Activated CD8-positive, alpha-beta T cell treated with anti-CD3 and anti-CD28 coated beads, Interleukin-2, amount 10 ng/mL, durations not matched to agents 7 days and 5 days (primary cell): Measurements from ENCODE around the gene P2RX1. TPM values are rescaled to one million over a fixed set of nuclear protein-coding genes. Genes with fewer than 3 reads are reported as not detected.

Experiments used
- ATAC-seq: fragments of 150-1000 bp; cut with Tn5 transposase; one replicate; pipeline ENCODE4 v1.10.0; 2021; ENCODE audit warnings: moderate library complexity
- CTCF ChIA-PET: fragments of 350-600 bp; sonication (Branson Sonifier 250); formaldehyde crosslinking; loops from one replicate; lab custom pipeline; 2021; ENCODE audit warnings: antibody characterized with exemption; lab: Charles Lee
- POLR2A ChIA-PET: fragments of 350-600 bp; sonication (Branson Sonifier 250); formaldehyde crosslinking; loops from one replicate; lab custom pipeline; 2021; ENCODE audit warnings: antibody characterized with exemption; lab: Charles Lee
- DNase-seq: peaks from one replicate; pipeline ENCODE4 v3.0.0-alpha.2; 2020
- H3K27ac Mint-ChIP-seq: one replicate; pipeline ENCODE4 v1.8.0; 2021; ENCODE audit warnings: mild to moderate bottlenecking, mixed read lengths
- H3K27me3 Mint-ChIP-seq: one replicate; pipeline ENCODE4 v1.8.0; 2021; ENCODE audit warnings: low read depth, mixed read lengths
- H3K36me3 Mint-ChIP-seq: one replicate; pipeline ENCODE4 v1.8.0; 2021; ENCODE audit warnings: low read depth, mixed read lengths
- H3K4me1 Mint-ChIP-seq: one replicate; pipeline ENCODE4 v1.8.0; 2021; ENCODE audit warnings: low read depth, mixed read lengths
- H3K4me3 Mint-ChIP-seq: one replicate; pipeline ENCODE4 v1.8.0; 2021; ENCODE audit warnings: mild to moderate bottlenecking, mixed read lengths
- H3K9me3 Mint-ChIP-seq: one replicate; pipeline ENCODE4 v1.8.0; 2022; ENCODE audit warnings: mixed read lengths; ENCODE audit not compliant: insufficient read depth
- total RNA-seq, 2 experiments: library from RNA; stranded (reverse); gene quantifications; one replicate each; pipeline ENCODE4 v1.2.3, GENCODE V29; 2021

P2RX1 gene
- total RNA-seq, 2 experiments from 2014 or later: 1.1 TPM

DNA sequence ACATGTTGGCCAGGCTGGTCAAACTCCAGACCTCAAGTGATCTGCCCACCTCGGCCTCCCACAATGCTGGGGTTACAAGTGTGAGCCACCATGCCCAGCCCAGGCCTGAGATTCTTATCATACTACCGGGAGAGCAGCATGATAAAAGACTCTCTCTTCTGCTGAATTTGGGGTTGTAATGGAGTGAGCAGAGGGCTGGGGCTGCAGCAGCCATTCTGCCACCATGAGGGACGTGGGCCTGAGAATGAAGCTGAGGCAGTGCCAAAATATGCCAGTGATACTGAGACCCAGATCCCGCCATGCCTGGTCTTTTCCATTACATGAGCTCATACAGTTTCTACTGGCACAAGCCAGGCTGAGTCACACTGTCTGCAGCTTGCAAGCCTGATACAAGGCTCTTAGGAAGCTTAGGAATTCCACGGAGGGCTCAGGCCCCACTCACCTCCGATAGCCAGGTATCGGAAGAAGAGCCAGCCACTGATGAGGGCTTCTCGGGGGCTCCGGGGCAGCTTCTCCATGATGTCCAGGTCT is 19.6 kb upstream of the P2RX1 start:
- Mint-ChIP-seq H3K9me3 (no peaks in the 10 kb centered on the region), H3K4me1 (no peaks in the 10 kb centered on the region)
- ATAC-seq: no peak

DNA sequence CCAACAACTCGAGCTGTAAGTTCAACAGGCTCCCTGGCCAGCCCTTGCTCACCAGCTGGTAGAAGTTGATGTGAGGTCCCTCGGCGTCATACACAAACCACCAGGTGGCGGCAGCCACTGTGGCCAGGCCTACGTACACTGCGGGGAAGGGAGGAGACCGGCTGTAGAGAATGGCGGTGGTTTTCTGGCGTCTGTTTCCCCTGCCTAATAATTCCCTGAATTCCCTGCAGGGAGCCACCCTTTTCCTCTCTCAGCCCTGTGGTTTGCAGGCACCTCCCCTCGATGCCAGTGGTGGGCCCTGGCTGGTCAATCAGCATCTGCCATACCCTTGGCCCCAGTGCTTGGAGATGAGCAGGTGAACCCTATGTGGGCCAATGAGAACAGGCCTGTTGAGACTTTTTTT is 18.9 kb upstream of the P2RX1 start:
- Mint-ChIP-seq H3K9me3 (no peaks in the 10 kb centered on the region), H3K4me3 (no peak overlapping the region), H3K36me3 (peaks cover 71% of the 10 kb centered on the region), H3K27me3 (no peaks in the 10 kb centered on the region), H3K4me1 (no peaks in the 10 kb centered on the region), H3K27ac (no peak overlapping the region)
- ATAC-seq (no peak), DNase-seq (peak; percentile 47)
- ChIA-PET POLR2A (interaction anchor here (1.2 kb wide), 1 partner anchor 19 kb away, joined by 3 read pairs; the partner anchor contains the start of gene P2RX1), CTCF (interaction anchor here (1.0 to 1.5 kb wide), 4 partner anchors 22 to 70 kb away, joined by 3 to 6 read pairs (median 4); no protein-coding TSS in a partner anchor)

More for the DNA sequence above, 19.6 kb upstream of the P2RX1 start:
- CTCF ChIA-PET: interaction anchor here (1.5 kb wide), 1 partner anchor 29 kb away, joined by 3 read pairs; no protein-coding TSS in a partner anchor
- Mint-ChIP-seq H3K4me3 (no peak overlapping the region), H3K36me3 (peaks cover 68% of the 10 kb centered on the region), H3K27ac (no peak overlapping the region), H3K27me3 (no peaks in the 10 kb centered on the region)
- no peak for DNase-seq
- POLR2A ChIA-PET: interaction anchor here (0.9 kb wide), 1 partner anchor 25 kb away, joined by 3 read pairs; no protein-coding TSS in a partner anchor

DNA sequence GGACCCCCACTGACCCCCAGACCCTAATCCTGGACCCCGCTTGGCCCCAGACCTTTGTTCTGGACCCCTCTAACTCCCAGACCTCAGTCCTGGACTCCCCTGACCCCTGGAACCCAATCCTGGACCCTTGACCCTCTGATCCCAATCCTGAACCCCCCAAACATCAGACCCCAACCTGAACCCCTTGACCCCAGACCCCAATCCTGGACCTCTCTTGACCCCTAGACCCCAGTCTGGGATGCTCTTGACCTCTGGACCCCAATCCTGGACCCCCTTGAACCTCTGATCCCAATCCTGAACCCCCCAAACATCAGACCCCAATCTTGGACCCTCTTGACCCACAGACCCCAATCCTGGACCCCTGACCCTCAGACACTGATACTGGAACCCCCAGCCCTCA is 13.5 kb upstream of the P2RX1 start:
- no peak overlapping the region for H3K27ac Mint-ChIP-seq
- no peak overlapping the region for H3K4me3 Mint-ChIP-seq
- ChIA-PET CTCF (no interaction called here), POLR2A (no interaction called here)
- H3K27me3 Mint-ChIP-seq: no peaks in the 10 kb centered on the region
- ATAC-seq (no peak), DNase-seq (no peak)
- no peaks in the 10 kb centered on the region for H3K4me1 Mint-ChIP-seq
- H3K9me3 Mint-ChIP-seq: no peaks in the 10 kb centered on the region
- peaks cover 57% of the 10 kb centered on the region for H3K36me3 Mint-ChIP-seq

DNA sequence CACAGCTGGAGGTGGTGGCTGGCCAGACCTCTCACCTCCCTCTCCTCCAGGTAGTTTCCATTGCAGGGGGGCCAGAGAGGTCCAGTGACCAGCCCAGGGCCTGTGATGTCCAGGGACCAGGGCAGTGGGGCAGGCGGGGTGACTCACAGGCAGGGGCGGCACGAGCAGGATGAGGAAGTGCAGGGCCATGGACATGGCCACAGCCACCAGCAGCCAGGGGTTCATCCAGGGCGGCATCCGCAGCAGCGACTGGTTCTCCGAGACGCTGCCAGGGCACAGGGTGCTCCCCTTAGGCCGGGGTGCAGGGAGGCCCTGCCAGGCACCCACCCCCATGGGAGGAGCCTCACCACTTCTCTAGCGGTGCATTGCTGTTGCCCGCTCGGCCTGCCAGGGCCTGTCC is 12.9 kb upstream of the P2RX1 start:
- H3K27ac Mint-ChIP-seq: no peak overlapping the region
- ATAC-seq (peak; percentile 22), DNase-seq (no peak)
- CTCF ChIA-PET: no interaction called here
- H3K4me1 Mint-ChIP-seq: no peaks in the 10 kb centered on the region
- no peaks in the 10 kb centered on the region for H3K27me3 Mint-ChIP-seq
- POLR2A ChIA-PET: no interaction called here
- H3K36me3 Mint-ChIP-seq: peaks cover 56% of the 10 kb centered on the region
- H3K9me3 Mint-ChIP-seq: no peaks in the 10 kb centered on the region
- no peak overlapping the region for H3K4me3 Mint-ChIP-seq

DNA sequence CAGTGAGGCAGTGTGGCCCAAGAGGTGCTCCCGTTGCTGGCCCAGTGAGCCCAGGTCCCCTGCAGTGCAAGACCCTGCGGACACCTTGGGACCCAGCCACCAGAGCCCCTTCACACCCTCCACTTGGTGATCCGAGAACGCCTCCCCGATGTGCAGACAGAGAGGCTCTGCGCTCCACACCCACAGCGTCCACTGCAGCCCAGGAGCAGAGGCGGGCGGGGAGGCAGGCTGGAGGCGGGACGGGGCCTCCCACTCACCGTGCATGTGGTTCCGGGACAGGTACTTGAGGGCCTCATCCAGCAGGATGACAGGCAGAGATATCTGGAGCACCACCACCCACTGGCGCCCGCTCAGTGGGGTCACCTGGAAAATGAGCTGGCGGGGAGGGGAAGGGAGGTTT is 12.1 kb upstream of the P2RX1 start:
- ChIA-PET POLR2A (no interaction called here), CTCF (no interaction called here)
- Mint-ChIP-seq H3K27me3 (no peaks in the 10 kb centered on the region), H3K36me3 (peaks cover 54% of the 10 kb centered on the region), H3K27ac (no peak overlapping the region), H3K4me1 (no peaks in the 10 kb centered on the region), H3K4me3 (no peak overlapping the region), H3K9me3 (no peaks in the 10 kb centered on the region)
- DNase-seq (no peak), ATAC-seq (no peak)

DNA sequence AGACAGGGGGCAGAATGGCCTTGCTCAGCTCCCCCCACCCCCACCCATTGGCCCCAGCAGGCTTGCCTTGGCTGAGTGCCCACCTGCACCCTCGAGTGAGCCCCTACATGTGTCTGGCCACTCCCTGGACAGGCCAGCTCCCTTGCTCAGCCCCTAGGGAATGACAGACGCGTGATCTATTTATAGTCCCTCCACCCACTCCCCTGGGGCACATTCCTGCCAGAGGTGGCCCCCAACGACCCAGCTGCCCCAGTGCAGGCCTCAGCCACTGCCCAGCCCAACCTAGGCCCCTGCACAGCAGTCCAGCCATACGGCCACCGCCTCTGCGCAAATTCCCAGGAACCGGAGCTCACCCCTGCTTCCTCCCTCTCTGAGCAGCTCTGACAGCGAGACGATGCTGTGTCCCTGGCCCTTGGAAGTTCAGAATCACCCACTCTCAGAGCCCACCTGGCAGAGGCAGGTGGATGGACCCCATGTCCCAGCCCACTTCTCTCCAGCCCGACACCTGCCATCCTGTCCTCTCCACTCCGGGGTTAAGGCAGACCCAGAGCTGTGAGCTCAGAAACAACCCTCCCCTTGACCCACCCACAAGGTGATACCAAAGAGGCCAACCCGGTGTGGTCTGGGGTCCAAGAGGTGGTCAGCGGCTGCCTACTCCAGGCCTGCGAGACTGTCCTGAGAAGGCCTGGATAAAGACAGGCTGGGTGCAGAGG is 11.5 kb upstream of the P2RX1 start:
- ChIA-PET CTCF (interaction anchor here (0.7 kb wide), 1 partner anchor 13 kb away, joined by 5 read pairs; no protein-coding TSS in a partner anchor), POLR2A (no interaction called here)
- Mint-ChIP-seq H3K36me3 (peaks cover 52% of the 10 kb centered on the region), H3K27ac (no peak overlapping the region), H3K27me3 (no peaks in the 10 kb centered on the region), H3K4me3 (no peak overlapping the region), H3K9me3 (no peaks in the 10 kb centered on the region), H3K4me1 (no peaks in the 10 kb centered on the region)
- ATAC-seq: no peak
- no peak for DNase-seq

DNA sequence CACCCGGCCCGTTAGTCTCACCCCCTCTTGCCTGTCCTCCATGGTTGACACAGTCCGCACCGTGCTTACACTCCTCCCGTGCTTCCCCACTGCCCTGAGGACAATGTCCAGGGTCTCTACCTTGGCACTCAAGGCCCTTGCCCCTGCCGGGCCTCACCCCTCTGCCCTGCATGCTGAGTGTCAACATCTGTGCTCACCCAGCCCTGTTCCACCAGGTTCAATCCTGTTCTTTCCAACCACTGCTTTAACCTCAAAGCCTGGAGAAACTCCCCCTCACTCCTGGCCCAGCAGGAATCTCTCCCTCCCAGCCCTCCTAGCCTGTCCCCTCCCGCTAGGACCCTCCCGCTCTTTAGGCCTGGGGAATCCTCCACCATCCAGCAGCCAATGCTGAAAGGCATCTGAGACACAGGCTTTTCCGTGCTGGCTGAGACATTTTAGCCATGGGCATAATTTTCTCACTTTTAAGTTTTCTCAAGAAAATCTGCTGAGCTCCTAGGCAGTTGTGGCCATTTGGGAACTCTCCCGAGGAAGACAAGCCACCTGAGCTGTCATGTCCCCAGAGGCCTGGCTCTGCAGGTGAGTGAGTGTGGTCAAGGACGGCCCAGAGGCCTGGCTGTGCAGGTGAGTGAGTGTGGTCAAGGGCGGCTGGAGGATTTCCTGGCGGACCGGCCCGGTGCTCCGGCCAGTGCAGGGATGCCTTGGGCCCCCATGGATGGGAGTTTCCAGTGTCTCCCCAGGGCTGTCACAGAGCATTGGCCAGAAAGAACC is 10.8 kb upstream of the P2RX1 start:
- Mint-ChIP-seq H3K36me3 (peaks cover 49% of the 10 kb centered on the region), H3K9me3 (no peaks in the 10 kb centered on the region), H3K27me3 (no peaks in the 10 kb centered on the region), H3K4me1 (no peaks in the 10 kb centered on the region), H3K27ac (peak overlapping the region; percentile 29), H3K4me3 (no peak overlapping the region)
- ATAC-seq (no peak), DNase-seq (no peak)
- CTCF ChIA-PET: interaction anchor here (0.7 kb wide), 1 partner anchor 13 kb away, joined by 5 read pairs; no protein-coding TSS in a partner anchor
- POLR2A ChIA-PET: no interaction called here

DNA sequence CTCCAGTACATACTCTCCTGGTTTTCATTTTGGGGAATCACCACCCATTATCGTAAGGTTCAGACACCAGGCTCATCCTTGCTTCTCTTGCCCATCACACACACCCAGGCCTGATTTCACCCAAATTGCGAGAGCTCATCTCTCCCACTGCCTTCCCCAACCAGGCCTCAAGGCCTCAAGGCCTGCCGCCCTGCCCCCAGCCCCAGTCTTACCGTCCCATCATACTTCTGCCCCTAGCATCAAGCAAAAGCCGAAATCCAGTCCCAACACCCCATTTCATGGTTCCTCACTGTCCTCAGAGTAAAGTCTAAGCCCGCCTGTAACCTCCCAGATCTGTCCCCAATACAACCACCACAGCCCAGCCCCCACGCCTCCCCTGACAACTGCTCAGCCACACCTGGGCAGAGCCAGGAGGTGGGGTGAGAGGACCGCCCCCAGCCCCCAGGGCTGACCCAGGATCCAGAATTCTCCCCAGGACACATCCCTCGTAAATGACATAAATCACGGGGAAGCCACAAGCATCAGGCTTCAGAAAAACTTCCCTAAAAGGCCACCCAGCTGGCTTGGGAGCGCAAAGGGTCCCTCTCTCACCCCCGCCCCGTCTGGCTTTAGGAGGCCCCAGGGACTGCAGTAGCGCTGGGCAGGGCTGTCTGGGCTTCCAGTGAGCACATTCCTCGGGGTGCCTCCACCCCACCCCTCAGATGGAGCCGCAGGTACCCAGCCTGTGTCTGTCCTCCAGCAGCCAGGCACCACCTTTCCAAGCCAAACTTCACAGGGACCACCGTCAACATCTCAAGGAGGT is 9.6 kb upstream of the P2RX1 start:
- no peak for DNase-seq
- no peak overlapping the region for H3K4me3 Mint-ChIP-seq
- ATAC-seq: no peak
- ChIA-PET POLR2A (no interaction called here), CTCF (no interaction called here)
- no peaks in the 10 kb centered on the region for H3K9me3 Mint-ChIP-seq
- peaks cover 41% of the 10 kb centered on the region for H3K36me3 Mint-ChIP-seq
- no peaks in the 10 kb centered on the region for H3K27me3 Mint-ChIP-seq
- no peaks in the 10 kb centered on the region for H3K4me1 Mint-ChIP-seq
- H3K27ac Mint-ChIP-seq: peak overlapping the region; percentile 4

DNA sequence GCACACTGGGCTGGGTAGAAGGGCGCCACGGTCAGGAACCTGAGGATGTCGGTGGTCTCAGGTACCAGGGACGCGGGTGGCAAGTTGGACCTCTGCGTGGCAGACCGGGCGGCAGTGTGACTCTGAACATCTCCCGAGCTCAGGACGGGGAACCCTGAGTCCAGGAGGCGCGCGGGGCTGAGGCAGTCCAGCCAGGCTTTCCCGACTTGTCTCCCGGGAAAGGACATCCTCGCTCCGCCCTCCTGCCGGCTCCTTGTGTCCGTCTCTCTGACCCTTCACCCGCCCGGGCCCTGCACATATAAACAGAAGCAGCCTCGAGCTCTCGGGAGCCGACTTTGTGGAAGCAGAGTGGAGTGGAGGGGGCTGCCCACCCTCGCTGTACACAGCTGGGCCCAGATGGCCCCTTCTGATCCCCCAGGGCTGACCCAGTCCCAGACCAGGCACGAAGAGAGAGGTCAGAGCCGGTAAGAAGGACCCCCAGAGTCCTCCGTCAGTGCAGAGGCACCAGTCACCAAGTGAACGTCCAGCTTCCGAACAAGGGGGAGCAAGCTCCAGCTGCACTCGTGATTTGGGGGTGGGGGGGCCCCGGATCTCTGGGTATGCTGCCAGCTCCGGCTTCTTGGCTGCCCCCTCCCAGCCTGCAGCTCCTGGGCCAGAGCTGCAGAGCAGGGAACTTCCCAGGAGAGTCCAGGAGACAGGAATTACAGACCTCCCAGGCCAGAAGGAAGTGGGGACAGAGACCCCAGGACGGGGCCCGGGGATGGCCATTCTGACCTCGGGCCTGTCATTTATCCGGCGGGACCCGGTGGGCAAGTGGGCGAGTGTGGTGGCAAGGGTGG is 8.5 kb upstream of the P2RX1 start:
- CTCF ChIA-PET: interaction anchor here (1.4 kb wide), 1 partner anchor 11 kb away, joined by 6 read pairs; no protein-coding TSS in a partner anchor
- Mint-ChIP-seq H3K27me3 (no peaks in the 10 kb centered on the region), H3K27ac (no peak overlapping the region), H3K9me3 (no peaks in the 10 kb centered on the region), H3K36me3 (peaks cover 33% of the 10 kb centered on the region), H3K4me3 (no peak overlapping the region), H3K4me1 (no peaks in the 10 kb centered on the region)
- ATAC-seq: no peak
- DNase-seq: no peak
- POLR2A ChIA-PET: no interaction called here

DNA sequence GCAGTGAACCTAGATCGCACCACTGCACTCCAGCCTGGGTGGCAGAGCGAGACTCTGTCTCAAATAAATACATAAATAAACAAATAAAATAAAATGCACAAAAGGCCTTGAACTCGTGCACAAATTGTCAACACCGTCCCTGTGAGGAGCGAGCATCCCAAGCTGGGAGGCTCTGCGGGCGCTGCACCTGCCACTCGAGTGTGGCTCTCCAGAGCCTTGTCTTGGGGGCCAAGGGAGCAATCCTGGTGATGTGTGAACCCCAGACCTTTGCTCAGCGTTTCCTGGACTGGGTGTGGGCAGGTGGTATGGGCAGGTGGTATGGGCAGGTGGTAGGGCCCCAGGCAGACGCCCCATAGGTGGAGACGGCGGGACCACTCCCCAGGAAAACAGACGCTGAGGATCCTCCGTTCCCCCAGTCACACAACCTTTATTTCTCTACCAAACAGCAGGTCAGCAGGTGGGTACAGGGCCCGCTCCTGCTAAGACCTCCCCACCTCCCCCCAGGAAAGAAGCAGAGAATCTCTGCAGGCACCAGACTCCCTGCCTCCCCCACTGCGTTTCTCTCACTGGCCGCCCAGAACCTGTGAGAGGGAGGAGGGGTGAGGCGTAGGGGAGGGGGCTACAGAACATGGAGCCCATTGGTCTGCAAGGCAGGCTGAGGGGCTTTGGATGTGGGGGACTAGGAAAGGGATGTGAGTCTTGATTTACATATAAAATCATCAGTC is 7.4 kb upstream of the P2RX1 start:
- ATAC-seq: no peak
- POLR2A ChIA-PET: no interaction called here
- H3K27ac Mint-ChIP-seq: no peak overlapping the region
- no peak overlapping the region for H3K4me3 Mint-ChIP-seq
- DNase-seq: no peak
- peaks cover 29% of the 10 kb centered on the region for H3K36me3 Mint-ChIP-seq
- H3K9me3 Mint-ChIP-seq: no peaks in the 10 kb centered on the region
- CTCF ChIA-PET: interaction anchor here (1.3 to 1.4 kb wide), 2 partner anchors 10 kb away, joined by 6 read pairs; no protein-coding TSS in a partner anchor
- no peaks in the 10 kb centered on the region for H3K27me3 Mint-ChIP-seq
- peaks cover 1% of the 10 kb centered on the region for H3K4me1 Mint-ChIP-seq
